Heart left ventricle (tissue), 13 donors: ENCODE measurements around the gene PIP4K2C.

Source experiments
- POLR2A ChIP-seq, 2 donors: fragments of 450-650 bp; IDR thresholded peaks; one replicate each; pipeline ENCODE4 v1.6.1; 2017; ENCODE audit warnings: antibody characterized with exemption in 2 of 2, mild to moderate bottlenecking in 2 of 2, moderate library complexity in 2 of 2
- TF ChIP-seq, protein P1 (sequence below), 12 donors: fragments of 200-600 bp; sonication (generic) in 4 of 12; IDR thresholded peaks; one replicate each; pipeline versions ENCODE4 v1.5.0 to v1.8.0; 2018 to 2022; ENCODE audit warnings: antibody characterized with exemption in 12 of 12, mild to moderate bottlenecking in 5 of 12
- donor health status: ischemic (EF 13 %, LVEDD 7.1; RV severe dilation, severe dysfunction).
- donor health status: DM: no; HTN: yes; CAD: no.
- donor health status: DM: no; HTN: no; CAD: no.
- donor health status: ischemic (EF 25% LVEDD 6.9; RV normal size, moderate dysfunction).
- donor health status: ischemic (EF 25% LVEDD 5.7; RV mildly dilated, moderate dysfunction).
- donor health status: ischemic (EF 35%, LVEDD 5.7; RV mildly dilated, moderate dysfunction).
- donor health status: nonischemic (EF 11% LVEDD 7.7; RV severe dilation, severe dysfunction).
- donor health status: DM: yes; HTN: yes; CAD: no.
- donor health status: PGD.
- donor health status: ischemic (EF 29% LVEDD 5.4; RV normal size, mild dysfunction).
- donor health status: nonischemic (EF 23%, LVEDD 6.1; RV moderate dilation, normal function).

DNA sequence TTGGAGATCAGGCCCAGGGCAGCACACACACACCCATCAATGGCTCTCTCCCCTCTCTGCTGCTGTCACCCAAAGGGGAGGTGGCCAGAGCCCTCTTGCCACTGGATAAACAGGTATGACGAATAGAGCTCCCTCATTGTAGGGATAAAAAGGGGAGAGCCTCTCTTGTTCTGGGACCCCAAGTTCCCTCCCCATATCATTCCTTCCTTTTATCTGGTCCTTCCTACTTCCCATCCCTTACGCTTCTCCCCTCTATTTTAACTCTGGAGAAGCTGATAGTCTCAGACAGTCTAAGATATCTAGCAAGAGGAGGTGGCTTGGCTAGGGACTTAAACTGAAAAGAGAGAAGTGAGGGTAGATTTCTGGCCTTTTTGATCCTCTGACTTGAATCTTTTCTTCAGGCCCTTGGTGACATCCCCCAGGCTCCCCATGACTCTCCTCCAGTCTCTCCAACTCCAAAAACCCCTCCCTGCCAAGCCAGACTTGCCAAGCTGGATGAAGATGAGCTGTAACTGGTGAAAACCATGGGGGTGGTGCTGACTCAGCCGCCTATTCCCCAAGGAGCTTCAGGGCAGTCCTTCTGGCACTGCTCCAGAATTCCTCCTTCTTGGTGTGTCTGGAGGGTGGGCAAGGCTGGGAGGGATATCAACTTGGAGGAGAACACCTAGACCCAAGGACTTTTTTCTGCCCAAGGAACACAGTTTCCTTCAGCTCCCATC, 25.6 kb downstream of the PIP4K2C start:
- no peak for TF ChIP-seq POLR2A (IDR thresholded peaks at IDR 0.05)
- TF ChIP-seq, protein P1, sequence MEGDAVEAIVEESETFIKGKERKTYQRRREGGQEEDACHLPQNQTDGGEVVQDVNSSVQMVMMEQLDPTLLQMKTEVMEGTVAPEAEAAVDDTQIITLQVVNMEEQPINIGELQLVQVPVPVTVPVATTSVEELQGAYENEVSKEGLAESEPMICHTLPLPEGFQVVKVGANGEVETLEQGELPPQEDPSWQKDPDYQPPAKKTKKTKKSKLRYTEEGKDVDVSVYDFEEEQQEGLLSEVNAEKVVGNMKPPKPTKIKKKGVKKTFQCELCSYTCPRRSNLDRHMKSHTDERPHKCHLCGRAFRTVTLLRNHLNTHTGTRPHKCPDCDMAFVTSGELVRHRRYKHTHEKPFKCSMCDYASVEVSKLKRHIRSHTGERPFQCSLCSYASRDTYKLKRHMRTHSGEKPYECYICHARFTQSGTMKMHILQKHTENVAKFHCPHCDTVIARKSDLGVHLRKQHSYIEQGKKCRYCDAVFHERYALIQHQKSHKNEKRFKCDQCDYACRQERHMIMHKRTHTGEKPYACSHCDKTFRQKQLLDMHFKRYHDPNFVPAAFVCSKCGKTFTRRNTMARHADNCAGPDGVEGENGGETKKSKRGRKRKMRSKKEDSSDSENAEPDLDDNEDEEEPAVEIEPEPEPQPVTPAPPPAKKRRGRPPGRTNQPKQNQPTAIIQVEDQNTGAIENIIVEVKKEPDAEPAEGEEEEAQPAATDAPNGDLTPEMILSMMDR (IDR thresholded peaks at IDR 0.05) = no peak
